ENCODE measurements around the gene GLCE.

The GLCE gene

GRCh38 chr15:69209661-69210060, 49.2 kb downstream of the GLCE start:
- DNase-seq, result no peak

DNA sequence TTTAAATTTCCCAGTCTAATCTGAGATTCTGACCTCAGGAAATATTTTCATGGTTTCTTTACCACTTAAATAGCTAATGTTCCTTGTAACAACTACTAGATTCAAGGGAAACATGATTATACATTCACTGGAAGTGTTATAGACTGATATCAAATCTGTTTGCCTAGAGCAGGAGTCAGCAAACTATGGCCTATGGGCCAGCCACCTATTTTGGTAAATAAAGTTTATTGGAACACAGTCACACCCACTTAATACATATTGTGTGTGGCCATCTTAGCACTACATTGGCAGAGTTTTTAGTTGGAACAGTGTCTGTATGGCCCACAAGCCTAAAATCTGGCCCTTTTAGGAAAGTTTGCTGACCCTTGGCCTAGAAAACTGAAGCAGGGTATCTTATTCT, 50.1 kb downstream of the GLCE start:
- DNase-seq, result no peak

- no peak for DNase-seq
Measured at GRCh38 chr15:69213786-69214185, 53.4 kb downstream of the GLCE start.

DNA sequence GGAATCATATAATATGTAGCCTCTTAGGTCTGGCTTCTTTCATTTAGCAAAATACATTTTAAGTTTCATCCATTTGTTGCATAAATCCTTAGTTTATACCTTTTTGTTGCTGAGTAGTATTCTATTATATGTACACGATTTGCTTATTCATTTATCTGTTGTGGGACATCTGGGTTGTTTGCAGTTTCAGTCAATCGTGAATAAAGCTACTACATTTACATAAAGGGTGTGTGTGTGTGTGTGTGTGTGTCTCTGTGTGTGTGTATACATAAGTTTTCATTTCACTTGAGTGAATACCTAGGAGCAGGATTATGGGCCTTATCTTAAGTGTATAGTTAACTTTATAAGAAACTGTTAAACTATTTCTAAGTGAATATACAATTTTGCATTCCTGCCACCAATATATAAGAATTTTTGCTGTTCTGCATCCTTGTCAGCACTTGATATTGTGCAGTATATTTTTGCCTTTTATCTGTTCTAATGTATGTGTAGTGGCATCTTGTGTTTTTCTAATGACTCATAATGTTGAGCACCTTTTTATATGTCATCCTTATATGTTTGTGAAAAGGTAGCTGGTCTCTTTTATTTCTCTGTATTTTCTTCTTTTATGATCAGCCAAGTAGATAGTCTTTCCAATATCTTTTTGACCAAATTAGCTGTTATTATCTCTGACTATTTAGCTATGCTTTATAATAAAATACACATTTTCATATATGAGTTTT, 55.0 kb downstream of the GLCE start:
- no peak for DNase-seq

- DNase-seq, result no peak
Measured at GRCh38 chr15:69217381-69217780, 56.9 kb downstream of the GLCE start.

GRCh38 chr15:69219690-69220089, 59.3 kb downstream of the GLCE start:
- DNase-seq, result no peak

DNA sequence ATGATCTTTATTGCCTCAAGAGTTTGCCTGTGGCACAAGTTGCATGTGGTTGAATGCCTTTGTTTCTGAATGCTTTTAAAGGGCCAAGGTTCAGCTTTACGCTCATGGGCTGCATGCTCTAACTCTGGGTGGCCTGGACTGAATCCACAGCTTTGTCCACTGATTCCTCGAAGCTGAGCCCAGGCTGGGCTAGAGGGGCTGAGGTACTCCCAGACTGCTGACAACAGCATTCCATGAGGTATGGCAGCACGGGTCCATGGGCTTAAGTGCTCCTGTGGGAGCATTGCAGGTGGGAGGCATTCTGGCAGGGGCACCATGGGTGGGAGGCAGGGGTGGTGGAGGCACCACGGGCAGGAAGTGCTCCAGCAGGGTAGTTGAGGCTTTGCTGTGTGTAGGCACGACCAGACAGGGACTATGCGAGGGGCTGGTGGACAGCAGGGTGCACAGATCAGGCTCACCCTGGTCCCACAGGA, 61.6 kb downstream of the GLCE start:
- no peak for DNase-seq

GRCh38 chr15:69223083-69223813, 62.8 kb downstream of the GLCE start:
- no peak for DNase-seq

DNA sequence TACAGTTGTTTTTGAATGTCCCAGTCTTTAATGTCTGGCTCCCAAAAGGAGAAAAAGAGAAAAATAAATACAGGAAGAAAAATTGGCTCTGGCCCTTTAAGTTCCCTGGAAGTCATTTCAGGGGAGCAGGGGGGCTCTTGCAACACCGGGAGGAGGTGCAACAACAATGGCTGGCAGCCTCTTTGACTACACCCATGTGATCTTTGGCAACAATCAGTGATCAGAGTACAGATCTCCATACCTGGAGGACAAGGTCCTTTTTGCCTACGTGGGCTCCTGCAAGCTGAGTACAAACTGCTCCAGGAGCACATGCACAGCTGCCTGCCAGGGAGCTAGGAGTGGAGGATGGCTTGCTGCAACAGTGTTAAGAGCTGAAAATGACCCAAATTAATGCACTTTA, 63.9 kb downstream of the GLCE start:
- DNase-seq, result no peak

DNA sequence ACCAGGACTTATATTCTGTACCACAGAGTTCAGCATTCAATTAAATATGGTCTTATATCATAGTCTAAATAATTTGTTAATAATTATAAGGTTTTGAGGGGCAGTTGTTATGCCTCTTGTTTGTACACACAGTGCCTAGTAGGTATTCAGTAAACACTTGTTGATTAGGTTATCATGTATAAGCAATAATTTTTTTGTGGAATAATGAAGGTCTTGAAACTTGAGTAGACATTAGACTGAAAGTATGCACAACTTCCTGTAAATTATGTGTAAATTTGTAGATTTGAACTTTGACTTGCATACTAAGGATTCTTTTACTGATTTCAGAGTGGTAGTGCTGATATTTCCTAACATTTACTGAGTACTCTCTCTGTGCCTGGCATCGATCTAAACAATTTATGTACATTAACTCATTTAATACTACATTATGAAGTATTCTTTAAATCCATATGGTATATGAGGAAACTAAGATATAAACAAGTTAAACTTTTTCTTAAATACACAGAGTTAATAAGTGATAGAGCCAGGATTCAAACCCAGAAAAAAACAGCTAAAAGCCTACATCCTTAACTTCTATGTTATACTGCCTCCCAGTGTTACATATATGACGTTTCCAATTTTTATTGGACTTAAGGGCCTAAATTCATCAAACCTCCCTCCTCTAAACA, 65.1 kb downstream of the GLCE start:
- DNase-seq, result peak; percentile 11 to 40

- no peak for DNase-seq
Measured at GRCh38 chr15:69226023-69226355, 65.6 kb downstream of the GLCE start.

DNA sequence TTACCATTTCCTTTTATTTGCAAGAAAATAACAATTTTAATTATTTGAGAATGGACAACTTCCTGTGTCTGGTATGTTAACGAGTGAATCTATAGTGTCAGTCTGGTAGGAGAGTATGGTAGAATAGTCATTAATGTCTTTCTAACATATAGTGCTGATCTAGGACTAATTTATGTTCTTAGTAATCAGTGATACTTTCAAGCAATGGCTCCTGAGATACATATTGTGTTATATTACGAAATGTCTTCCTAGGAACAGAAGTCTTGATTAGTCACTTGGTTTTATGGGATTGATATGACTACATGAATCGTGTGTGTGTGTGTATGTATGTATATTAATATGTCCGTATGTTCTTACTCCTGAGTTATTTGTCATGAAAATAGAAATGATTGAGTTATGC, 71.7 kb downstream of the GLCE start:
- DNase-seq, result no peak

DNA sequence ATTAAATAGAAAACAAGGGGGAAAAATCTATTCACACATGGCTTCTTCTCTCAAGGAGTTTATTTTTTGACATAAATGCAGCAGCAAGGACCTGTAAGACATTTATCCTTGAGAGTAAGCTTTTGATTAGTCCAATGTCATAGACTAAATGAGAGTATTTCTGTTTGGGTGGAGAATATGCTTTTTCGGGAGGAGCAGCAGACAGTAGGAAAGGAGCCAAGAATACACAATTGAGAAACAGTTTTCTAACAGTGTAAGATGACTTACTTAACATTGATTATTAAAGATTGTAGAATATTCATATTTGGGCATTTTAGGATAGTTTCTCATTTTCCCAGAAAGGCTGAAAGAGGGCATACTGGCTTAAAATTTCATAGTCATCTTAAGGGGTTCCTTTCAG, 72.3 kb downstream of the GLCE start:
- no peak for DNase-seq

DNA sequence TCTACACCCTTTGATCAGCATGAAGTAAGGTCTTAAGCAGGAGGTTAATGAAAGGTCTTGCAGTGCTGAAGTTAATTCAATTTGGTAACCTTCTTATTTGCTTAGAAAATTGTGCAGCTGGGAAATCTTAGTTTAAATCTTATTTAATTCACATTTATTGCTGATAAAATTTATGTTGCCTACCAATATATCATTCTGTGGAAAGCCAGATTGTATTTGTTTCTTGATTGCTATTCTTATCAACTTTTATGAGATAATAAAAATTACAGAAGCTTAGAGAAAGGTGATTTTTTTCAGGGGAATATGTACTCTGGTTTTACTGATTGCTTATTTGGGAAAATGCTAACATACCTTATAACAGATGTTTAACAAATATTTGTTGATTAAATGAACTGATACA, 74.2 kb downstream of the GLCE start:
- DNase-seq, result no peak

DNA sequence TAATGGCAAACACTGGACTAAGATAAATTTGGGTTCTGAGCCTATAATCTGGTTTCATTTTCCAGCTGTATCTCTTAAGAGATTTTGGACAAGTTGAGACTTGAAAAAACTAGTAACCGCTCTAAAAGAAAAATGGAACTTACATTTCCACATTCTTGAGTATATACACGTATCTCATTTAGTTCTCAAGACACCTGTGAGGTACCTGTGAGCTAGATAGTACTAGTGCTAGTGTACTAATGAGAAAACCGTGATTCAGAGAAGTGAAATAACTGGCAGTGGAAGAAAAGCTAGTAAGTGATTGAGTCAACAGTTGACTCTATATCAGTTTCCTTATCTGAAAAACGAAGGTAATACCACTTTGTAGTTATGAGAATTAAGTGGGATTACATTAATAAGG, 76.1 kb downstream of the GLCE start:
- no peak for DNase-seq

DNA sequence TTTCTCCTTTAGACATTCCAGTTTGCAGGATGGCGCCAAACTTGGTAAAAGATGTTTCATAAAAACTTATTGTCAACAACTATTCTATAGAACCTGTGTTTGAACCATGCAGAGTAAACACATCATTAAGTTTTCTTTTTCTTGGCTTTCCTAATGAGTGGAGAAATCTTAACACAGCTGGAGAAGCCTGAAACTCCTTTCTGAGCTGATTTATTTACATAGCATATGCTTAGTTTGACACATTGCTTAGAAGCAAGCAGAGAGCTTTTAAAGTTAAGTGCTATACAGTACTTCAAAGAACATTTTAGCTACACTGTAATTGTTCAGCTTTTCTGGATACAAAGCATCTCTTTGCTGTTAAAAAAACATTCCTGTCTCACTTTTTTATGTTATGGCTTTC, 77.3 kb downstream of the GLCE start:
- DNase-seq, result no peak

DNA sequence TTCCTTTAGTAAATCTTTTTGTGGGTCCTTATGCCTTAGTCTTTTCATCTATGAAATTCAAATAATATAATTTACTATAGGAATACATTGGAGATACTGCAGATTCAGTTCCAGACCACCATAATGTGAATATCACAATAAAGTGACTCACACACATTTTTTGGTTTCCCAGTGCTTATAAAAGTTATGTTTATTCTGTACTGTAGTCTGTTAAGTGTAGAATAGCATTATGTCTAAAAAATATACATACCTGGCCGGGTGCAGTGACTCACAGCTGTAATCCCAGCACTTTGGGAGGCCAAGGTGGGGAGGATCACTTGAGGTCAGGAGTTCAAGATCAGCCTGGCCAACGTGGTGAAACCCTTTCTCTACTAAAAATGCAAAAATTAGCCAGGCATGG, 84.4 kb downstream of the GLCE start:
- DNase-seq, result no peak

DNA sequence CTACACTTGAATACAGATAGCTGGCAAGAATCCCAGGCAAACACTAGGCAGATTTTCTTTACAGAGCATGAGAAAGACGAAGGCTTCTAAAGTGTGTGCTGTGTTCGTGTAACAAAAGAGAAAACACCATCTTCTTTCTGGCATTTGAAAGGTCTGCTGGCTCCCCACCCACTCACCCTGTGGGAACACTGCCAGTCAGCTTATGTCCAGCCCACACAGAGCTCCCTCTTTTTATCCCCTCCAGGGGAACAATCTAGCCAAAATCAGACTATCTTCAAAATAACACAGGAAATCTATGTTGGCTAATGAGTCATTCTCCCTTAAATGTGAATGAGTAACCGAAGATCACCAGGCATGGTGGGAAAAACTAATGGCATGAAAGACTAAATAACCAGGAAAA, 92.7 kb downstream of the GLCE start:
- peak; percentile 10 to 24 for DNase-seq

DNA sequence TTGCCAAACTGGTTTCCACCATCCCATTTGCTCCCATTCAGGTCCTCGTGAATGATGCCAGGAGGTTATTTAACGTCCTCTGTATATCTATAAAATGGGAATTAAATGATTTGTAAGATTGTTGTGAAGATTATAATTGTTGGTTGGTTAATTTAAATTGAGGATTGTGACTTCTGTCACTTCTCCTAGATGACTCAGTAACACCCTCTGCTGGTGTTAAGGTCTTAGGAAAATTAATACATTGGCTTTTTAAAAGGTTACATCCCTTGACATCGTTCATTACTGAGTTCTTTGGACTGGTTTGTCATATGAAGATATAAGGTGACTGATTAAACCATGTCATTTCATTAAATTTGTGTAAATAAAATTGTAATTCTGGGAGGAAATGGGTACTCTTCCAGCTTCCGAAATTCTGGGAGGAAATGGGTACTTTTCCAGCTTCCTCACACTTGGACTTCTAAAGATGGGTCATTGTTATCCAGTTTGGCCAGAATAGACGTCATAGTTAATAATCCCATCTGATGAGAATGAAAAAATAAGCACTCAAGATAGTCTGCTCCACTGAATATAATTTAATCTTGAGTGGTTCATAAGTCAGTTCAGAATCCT, 105.0 kb downstream of the GLCE start:
- DNase-seq, result peak; percentile 39 to 50

GRCh38 chr15:69271217-69271616, 110.8 kb downstream of the GLCE start:
- no peak for DNase-seq

DNA sequence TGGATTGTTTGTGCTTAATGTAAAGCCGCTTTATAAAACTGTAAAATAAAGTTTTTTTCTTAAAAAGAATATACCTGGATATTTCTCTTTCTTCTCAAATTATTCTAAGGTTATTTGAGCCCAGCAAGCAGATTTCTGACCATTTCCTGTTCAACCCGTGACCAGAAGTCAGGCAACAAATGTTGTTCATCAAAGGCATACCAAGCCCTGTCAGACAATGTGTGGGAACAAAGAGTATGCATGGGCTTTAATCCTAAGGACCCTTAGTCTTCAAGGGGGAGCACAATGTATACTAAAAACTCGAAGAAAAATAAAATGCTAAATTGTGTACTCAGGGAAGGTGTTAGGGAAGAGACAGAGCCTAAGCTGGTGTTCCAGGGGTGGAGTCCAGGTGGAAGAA, 111.7 kb downstream of the GLCE start:
- no peak for DNase-seq

GRCh38 chr15:69272891-69273290, 112.5 kb downstream of the GLCE start:
- DNase-seq, result no peak

GRCh38 chr15:69275074-69275670, 114.7 kb downstream of the GLCE start:
- no peak for DNase-seq
